Brain microvascular endothelial cell (primary cell): ENCODE data around the gene IKBKG.
"Not testable (repeated sequence)": the region's sequence is repeated elsewhere in the genome, so short reads cannot be mapped to it uniquely, and the experiment has no call there.

Experiments
- DNase-seq: peaks from one replicate; pipeline ENCODE4 v3.0.0-alpha.2; 2020
- H3K27ac ChIP-seq: fragments of 250-450 bp; sonication (Bioruptor Pico); 2 replicates; pipeline ENCODE4 v1.5.1; 2020; ENCODE audit warnings: mild to moderate bottlenecking, moderate library complexity
- H3K27me3 ChIP-seq: fragments of 250-450 bp; sonication (Bioruptor Pico); replicated peaks from 2 replicates; pipeline ENCODE4 v1.5.1; 2020; ENCODE audit warnings: mild to moderate bottlenecking
- H3K36me3 ChIP-seq: fragments of 250-450 bp; sonication (Bioruptor Pico); replicated peaks from 2 replicates; pipeline ENCODE4 v1.5.1; 2020; ENCODE audit warnings: mild to moderate bottlenecking
- H3K4me3 ChIP-seq: 2 replicates; pipeline ENCODE4 v1.5.1; 2011; ENCODE audit warnings: low read depth, mild to moderate bottlenecking, control low read depth, low read length, moderate library complexity
- CTCF ChIP-seq: IDR thresholded peaks from 2 replicates; pipeline ENCODE4 v1.5.1; 2011; ENCODE audit warnings: low read depth, mild to moderate bottlenecking, moderate library complexity, low read length, control low read depth, inconsistent platforms; ENCODE audit errors: missing control alignments
- in situ Hi-C: cut with HindIII; loops from 2 replicates; pipeline ENCODE4 v1.10.0; 2017; ENCODE audit warnings: low sequenced_read_pairs, low pct_ligation_motif_present

The IKBKG gene

GRCh38 chrX:154547245-154548027 is at the start of gene IKBKG:
Gene IKBKG, plus strand, starts transcription at chrX:154547620. Its CDS starts 4,383 bp downstream, at chrX:154552003.
- in situ Hi-C loops: no loop called here
- Histone ChIP-seq H3K27me3 (no peaks in the 10 kb centered on the region), H3K4me3 (peak within 1 kb of the TSS; percentile 78), H3K27ac (peak within 1 kb of the TSS; percentile 83), H3K36me3 (no peaks in the 10 kb centered on the region)
- peak; percentile 83 for DNase-seq
- no peak for TF ChIP-seq CTCF

- DNase-seq, in situ Hi-C loops, H3K27me3 ChIP-seq, H3K4me3 ChIP-seq, H3K36me3 ChIP-seq, H3K27ac ChIP-seq: not testable (repeated sequence)
Measured at GRCh38 chrX:154501423-154501822, 46.0 kb upstream of the IKBKG start.

DNA sequence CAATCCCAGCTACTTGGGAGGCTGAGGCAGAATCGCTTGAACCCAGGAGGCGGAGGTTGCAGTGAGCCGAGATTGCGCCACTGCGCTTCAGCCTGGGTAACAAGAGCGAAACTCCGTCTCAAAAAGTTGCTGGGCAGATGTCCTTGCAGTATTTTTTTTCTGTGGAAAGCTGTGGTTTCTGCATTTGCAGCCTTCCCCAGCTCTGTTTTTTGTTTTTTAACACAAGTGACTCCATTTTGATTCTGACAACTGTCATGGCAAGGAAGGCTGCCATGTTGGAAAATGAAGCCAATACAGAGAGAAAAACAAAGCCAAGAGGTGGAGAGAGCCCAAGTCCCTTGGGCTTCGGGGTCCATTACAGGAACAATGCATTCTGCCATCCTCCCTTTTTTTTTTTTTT is 45.3 kb upstream of the IKBKG start:
- TF ChIP-seq CTCF: no peak
- Histone ChIP-seq H3K4me3 (no peak overlapping the region), H3K36me3 (no peaks in the 10 kb centered on the region), H3K27ac (no peak overlapping the region), H3K27me3 (no peaks in the 10 kb centered on the region)
- no peak for DNase-seq
- in situ Hi-C loops: no loop called here

GRCh38 chrX:154502989-154503388 is 44.4 kb upstream of the IKBKG start:
- Histone ChIP-seq H3K27ac (no peak overlapping the region), H3K36me3 (no peaks in the 10 kb centered on the region), H3K27me3 (no peaks in the 10 kb centered on the region), H3K4me3 (no peak overlapping the region)
- in situ Hi-C loops: no loop called here
- DNase-seq: no peak
- TF ChIP-seq CTCF: no peak

GRCh38 chrX:154505734-154506133 is 41.7 kb upstream of the IKBKG start:
- in situ Hi-C loops: no loop called here
- DNase-seq: peak; percentile 41
- H3K4me3 ChIP-seq: no peak overlapping the region
- no peaks in the 10 kb centered on the region for H3K27me3 ChIP-seq
- no peak for TF ChIP-seq CTCF
- no peaks in the 10 kb centered on the region for H3K36me3 ChIP-seq
- peak overlapping the region; percentile 27 for H3K27ac ChIP-seq

DNA sequence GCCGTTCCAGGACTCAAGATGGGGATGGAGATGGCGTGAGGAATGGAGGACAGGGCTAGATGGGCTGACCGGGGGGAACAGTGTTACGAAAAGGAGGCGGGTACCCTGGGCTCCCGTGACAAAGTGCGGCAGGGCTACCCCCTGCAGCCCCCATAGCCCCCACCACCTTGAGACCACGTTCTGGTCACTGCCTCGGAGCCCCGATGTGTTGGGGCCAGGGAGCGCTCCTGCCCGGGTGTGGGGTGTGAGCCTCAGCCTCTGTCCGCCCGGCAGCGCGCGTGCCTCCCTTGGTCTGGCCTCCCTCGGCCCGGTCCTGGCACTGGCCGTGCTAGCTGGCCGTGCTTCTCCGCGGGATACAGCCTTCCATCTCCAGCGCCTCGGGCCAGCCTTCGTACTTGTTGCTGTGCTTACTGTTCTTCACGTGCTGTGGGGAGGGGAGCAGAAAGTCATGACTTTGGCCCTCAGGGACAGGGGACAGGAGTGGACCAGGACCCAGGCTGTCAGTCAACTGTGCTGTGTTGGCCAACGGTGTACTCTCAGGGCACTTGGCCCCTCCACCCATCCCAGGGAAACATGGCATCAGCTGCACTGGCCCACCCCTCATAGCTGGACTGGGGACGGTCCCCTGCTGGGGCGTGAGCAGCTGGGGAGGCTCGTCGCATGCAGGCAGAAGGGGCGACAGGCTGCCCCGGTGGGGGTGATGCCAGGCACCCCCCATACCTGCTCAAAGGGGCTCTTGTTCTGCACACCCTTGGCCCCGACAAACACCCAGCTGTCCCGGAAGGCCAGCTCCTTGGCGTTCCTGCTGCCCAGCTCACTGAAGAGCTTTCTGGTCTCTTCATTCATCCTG is 40.7 kb upstream of the IKBKG start:
- Histone ChIP-seq H3K27me3 (no peaks in the 10 kb centered on the region), H3K27ac (no peak overlapping the region), H3K4me3 (no peak overlapping the region), H3K36me3 (no peaks in the 10 kb centered on the region)
- in situ Hi-C loops: no loop called here
- TF ChIP-seq CTCF: no peak
- DNase-seq: no peak
